ENCODE data around the gene AP2A2.

- no peak for TF ChIP-seq EZH2phosphoT487 (IDR thresholded peaks at IDR 0.05; ENCODE audit: borderline replicate concordance, low read length)
- TF ChIP-seq, protein P1, sequence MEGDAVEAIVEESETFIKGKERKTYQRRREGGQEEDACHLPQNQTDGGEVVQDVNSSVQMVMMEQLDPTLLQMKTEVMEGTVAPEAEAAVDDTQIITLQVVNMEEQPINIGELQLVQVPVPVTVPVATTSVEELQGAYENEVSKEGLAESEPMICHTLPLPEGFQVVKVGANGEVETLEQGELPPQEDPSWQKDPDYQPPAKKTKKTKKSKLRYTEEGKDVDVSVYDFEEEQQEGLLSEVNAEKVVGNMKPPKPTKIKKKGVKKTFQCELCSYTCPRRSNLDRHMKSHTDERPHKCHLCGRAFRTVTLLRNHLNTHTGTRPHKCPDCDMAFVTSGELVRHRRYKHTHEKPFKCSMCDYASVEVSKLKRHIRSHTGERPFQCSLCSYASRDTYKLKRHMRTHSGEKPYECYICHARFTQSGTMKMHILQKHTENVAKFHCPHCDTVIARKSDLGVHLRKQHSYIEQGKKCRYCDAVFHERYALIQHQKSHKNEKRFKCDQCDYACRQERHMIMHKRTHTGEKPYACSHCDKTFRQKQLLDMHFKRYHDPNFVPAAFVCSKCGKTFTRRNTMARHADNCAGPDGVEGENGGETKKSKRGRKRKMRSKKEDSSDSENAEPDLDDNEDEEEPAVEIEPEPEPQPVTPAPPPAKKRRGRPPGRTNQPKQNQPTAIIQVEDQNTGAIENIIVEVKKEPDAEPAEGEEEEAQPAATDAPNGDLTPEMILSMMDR (IDR thresholded peaks at IDR 0.05; ENCODE audit: low read depth, low read length, poor library complexity, severe bottlenecking): no peak
Observed at GRCh38 chr11:1031121-1031899, 105.6 kb downstream of the AP2A2 start.
